ENCODE results near the gene APMAP. TPM values are rescaled to one million over a fixed set of nuclear protein-coding genes. Genes with fewer than 3 reads are reported as not detected.

Gene APMAP
- total RNA-seq, 1 experiment from 2014 or later, result 82.7 TPM

DNA sequence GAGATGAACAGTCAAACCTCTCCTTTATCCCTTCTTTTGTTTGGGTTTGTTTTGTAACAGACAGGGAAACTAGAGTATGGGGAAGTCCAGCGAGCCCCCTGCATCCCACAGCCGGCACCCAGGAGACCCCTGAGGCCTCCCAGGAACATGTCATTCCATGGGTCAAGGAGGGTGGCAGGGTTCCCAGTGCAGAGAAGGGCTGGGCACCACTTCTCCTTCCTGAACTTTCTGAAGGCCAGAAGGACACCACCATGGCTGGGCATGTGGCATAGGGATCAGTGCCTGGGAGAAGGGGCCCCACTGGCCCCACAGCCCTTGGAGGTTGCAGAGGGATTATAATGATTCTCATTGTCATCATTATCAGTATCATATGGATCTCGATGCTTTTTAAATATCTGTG, 57.4 kb downstream of the APMAP start:
- ChIA-PET RAD21 (ENCODE audit: low non-redundant PET in 1 of 2, low total read pairs in 2 of 2, uncharacterized antibody in 2 of 2, unreplicated experiment in 2 of 2) (no interaction called here), CTCF (no interaction called here), POLR2A (no interaction called here)
- Histone ChIP-seq H4K20me1 (ENCODE audit: insufficient read depth) (no peaks in the 10 kb centered on the region), H3K4me1 (ENCODE audit: control insufficient read depth in 1 of 2, insufficient read depth in 2 of 2, low read length in 2 of 2) (peaks cover 5 to 17% of the 10 kb centered on the region in 2 experiments), H3K9me2 (ENCODE audit: insufficient read depth) (no peaks in the 10 kb centered on the region), H3K4me3 (replicated peaks in 1 of 2; ENCODE audit: low read depth in 1 of 2, low read length in 2 of 2) (no peak overlapping the region), H3K9ac (ENCODE audit: low read length) (no peak overlapping the region), H3K36me3 (ENCODE audit: control insufficient read depth in 1 of 2, insufficient read depth in 2 of 2, low read length in 2 of 2) (no peaks in the 10 kb centered on the region), H2AFZ (ENCODE audit: low read depth, low read length, poor library complexity, severe bottlenecking) (no peak overlapping the region), H3K9me3 (ENCODE audit: control insufficient read depth in 1 of 2, insufficient read depth in 1 of 2, low read depth in 1 of 2, low read length in 2 of 2) (no peaks in the 10 kb centered on the region), H3K4me2 (ENCODE audit: low read length) (no peak overlapping the region), H3K27ac (ENCODE audit: low read depth, low read length) (no peak overlapping the region), H3K79me2 (ENCODE audit: insufficient read depth, low read length) (no peaks in the 10 kb centered on the region), H3K27me3 (ENCODE audit: insufficient read depth, low read length) (no peaks in the 10 kb centered on the region)
- TF ChIP-seq SRF (IDR thresholded peaks at IDR 0.05; ENCODE audit: low read depth) (no peak), POLR2AphosphoS5 (IDR thresholded peaks at IDR 0.05; ENCODE audit: low read depth, low read length) (no peak), CBX3 (IDR thresholded peaks at IDR 0.05; ENCODE audit: low read depth) (no peak), CEBPB (IDR thresholded peaks at IDR 0.05; ENCODE audit: low read depth) (no peak), SIN3A (IDR thresholded peaks at IDR 0.05; ENCODE audit: low read depth) (no peak), ZFX (IDR thresholded peaks at IDR 0.05) (no peak), SP1 (IDR thresholded peaks at IDR 0.05; ENCODE audit: low read depth) (no peak)
- TF ChIP-seq, protein P1, sequence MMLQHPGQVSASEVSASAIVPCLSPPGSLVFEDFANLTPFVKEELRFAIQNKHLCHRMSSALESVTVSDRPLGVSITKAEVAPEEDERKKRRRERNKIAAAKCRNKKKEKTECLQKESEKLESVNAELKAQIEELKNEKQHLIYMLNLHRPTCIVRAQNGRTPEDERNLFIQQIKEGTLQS (IDR thresholded peaks at IDR 0.05), result no peak
- TF ChIP-seq, protein P2, sequence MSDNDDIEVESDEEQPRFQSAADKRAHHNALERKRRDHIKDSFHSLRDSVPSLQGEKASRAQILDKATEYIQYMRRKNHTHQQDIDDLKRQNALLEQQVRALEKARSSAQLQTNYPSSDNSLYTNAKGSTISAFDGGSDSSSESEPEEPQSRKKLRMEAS (IDR thresholded peaks at IDR 0.05), result no peak
- TF ChIP-seq, protein P3, sequence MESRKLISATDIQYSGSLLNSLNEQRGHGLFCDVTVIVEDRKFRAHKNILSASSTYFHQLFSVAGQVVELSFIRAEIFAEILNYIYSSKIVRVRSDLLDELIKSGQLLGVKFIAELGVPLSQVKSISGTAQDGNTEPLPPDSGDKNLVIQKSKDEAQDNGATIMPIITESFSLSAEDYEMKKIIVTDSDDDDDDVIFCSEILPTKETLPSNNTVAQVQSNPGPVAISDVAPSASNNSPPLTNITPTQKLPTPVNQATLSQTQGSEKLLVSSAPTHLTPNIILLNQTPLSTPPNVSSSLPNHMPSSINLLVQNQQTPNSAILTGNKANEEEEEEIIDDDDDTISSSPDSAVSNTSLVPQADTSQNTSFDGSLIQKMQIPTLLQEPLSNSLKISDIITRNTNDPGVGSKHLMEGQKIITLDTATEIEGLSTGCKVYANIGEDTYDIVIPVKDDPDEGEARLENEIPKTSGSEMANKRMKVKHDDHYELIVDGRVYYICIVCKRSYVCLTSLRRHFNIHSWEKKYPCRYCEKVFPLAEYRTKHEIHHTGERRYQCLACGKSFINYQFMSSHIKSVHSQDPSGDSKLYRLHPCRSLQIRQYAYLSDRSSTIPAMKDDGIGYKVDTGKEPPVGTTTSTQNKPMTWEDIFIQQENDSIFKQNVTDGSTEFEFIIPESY (IDR thresholded peaks at IDR 0.05; ENCODE audit: extremely low read depth, insufficient replicate concordance, low read length), result no peak
- TF ChIP-seq, protein P4, sequence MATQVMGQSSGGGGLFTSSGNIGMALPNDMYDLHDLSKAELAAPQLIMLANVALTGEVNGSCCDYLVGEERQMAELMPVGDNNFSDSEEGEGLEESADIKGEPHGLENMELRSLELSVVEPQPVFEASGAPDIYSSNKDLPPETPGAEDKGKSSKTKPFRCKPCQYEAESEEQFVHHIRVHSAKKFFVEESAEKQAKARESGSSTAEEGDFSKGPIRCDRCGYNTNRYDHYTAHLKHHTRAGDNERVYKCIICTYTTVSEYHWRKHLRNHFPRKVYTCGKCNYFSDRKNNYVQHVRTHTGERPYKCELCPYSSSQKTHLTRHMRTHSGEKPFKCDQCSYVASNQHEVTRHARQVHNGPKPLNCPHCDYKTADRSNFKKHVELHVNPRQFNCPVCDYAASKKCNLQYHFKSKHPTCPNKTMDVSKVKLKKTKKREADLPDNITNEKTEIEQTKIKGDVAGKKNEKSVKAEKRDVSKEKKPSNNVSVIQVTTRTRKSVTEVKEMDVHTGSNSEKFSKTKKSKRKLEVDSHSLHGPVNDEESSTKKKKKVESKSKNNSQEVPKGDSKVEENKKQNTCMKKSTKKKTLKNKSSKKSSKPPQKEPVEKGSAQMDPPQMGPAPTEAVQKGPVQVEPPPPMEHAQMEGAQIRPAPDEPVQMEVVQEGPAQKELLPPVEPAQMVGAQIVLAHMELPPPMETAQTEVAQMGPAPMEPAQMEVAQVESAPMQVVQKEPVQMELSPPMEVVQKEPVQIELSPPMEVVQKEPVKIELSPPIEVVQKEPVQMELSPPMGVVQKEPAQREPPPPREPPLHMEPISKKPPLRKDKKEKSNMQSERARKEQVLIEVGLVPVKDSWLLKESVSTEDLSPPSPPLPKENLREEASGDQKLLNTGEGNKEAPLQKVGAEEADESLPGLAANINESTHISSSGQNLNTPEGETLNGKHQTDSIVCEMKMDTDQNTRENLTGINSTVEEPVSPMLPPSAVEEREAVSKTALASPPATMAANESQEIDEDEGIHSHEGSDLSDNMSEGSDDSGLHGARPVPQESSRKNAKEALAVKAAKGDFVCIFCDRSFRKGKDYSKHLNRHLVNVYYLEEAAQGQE (IDR thresholded peaks at IDR 0.05; ENCODE audit: low read depth), result no peak
- TF ChIP-seq, protein P5, sequence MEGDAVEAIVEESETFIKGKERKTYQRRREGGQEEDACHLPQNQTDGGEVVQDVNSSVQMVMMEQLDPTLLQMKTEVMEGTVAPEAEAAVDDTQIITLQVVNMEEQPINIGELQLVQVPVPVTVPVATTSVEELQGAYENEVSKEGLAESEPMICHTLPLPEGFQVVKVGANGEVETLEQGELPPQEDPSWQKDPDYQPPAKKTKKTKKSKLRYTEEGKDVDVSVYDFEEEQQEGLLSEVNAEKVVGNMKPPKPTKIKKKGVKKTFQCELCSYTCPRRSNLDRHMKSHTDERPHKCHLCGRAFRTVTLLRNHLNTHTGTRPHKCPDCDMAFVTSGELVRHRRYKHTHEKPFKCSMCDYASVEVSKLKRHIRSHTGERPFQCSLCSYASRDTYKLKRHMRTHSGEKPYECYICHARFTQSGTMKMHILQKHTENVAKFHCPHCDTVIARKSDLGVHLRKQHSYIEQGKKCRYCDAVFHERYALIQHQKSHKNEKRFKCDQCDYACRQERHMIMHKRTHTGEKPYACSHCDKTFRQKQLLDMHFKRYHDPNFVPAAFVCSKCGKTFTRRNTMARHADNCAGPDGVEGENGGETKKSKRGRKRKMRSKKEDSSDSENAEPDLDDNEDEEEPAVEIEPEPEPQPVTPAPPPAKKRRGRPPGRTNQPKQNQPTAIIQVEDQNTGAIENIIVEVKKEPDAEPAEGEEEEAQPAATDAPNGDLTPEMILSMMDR (IDR thresholded peaks at IDR 0.05 in 2 of 3, conservative IDR thresholded peaks at IDR 0.05 in 1 of 3; ENCODE audit: borderline replicate concordance in 1 of 3, insufficient read depth in 1 of 3, low read depth in 2 of 3, low read length in 2 of 3), result no peak
- DNase-seq (ENCODE audit: low read depth, low spot score) (no peak), ATAC-seq (no peak)
- no TSS peak for BruUV-seq (replicated peaks)
- intact Hi-C loops (cut with micrococcal nuclease), result no loop called here
